HK-2 (cell line): ENCODE results near the gene HAS3.
A peak's percentile ranks its signal among the peaks of the same experiment; 100 is the strongest.
"Not testable (repeated sequence)": the region's sequence is repeated elsewhere in the genome, so short reads cannot be mapped to it uniquely, and the experiment has no call there.

Source experiments
- DNase-seq: peaks from one replicate; pipeline ENCODE4 v3.0.0-alpha.2; 2018; ENCODE audit not compliant: unreplicated experiment

The HAS3 gene, protein sequence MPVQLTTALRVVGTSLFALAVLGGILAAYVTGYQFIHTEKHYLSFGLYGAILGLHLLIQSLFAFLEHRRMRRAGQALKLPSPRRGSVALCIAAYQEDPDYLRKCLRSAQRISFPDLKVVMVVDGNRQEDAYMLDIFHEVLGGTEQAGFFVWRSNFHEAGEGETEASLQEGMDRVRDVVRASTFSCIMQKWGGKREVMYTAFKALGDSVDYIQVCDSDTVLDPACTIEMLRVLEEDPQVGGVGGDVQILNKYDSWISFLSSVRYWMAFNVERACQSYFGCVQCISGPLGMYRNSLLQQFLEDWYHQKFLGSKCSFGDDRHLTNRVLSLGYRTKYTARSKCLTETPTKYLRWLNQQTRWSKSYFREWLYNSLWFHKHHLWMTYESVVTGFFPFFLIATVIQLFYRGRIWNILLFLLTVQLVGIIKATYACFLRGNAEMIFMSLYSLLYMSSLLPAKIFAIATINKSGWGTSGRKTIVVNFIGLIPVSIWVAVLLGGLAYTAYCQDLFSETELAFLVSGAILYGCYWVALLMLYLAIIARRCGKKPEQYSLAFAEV

DNA sequence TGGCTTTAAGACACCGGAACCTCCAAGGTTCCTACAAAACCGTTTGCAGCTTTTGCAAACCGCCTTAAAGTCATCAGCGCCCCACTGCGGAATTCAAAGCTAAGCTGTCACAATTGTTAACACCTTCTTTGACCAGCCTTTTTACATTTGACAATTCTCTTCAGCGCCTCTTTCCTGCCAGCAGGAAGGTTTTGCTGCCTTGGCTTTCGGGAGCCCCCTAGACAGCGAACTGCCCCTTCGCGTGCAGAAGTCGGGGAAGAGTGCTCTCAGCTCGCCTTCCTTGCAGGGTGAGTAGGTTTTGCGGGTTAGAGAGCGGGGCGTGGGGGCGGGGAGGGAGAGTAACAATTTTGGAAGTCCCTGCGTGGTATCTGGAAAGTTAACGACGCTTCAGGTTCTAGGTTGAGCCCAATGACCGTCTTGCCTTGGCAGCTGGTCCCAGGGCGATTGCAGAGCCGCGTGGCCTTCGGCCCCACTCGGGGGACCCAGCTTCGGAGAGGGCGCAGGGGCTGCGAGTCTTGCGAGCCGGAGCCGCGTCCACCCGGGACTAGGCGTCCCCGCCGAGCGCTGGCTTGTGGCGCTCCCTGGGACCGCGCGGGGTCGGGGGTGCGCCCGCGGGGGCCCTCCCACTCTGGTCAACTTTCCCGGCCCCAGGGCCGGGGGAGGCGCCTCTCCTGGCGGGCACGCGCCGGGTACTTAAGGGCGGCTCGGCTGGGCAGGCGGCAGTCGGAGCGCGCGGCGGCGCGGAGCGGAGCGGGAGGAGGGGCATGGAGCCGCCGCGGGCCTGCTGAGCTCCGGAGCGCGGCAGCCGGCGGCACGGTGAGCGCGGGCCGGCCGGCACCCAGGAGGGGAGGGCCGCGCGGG, at the start of gene HAS3:
Gene HAS3, plus strand, starts transcription at position 153 of the 861 bp plus-strand sequence. CDS start 3,743 bp downstream, outside the sequence.
- DNase-seq, result peak; percentile 80

DNA sequence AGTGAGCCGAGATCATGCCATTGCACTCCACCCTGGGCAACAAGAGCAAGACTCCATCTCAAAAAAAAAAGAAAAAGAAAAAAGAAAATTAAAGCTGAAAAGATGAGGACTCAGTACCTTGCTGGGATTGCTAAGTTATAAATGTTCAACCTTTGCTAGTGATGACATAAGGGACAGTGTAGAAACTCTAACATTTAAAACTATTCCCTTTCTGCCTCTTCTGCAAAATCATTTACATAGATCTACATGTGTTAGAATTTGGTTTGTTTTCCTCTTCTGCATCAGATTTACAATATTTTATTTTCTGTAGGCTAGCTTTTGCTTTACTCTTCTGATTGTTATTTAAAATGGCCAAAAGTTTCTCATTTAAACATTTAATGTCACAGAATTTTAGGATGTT, 49.5 kb upstream of the HAS3 start:
- no peak for DNase-seq

DNA sequence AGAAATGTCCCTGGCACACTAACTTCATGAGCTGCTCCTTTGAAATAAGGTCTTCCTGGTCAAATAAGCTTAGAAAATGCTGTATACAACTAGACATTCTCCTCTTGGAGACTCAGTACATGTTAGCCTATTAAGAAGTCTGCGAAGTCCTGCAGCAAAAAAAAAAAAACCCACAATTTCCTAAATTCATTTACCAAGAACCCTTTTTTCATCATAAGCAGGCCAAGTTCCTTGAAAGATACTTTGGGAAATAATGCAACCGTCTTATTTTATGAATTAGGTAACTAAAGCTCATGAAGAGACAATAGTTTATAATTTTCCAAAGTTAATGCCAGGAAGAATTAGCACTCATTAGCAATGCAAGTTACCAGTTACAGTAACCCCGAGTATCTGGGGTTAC, 49.0 kb upstream of the HAS3 start:
- DNase-seq, result no peak

DNA sequence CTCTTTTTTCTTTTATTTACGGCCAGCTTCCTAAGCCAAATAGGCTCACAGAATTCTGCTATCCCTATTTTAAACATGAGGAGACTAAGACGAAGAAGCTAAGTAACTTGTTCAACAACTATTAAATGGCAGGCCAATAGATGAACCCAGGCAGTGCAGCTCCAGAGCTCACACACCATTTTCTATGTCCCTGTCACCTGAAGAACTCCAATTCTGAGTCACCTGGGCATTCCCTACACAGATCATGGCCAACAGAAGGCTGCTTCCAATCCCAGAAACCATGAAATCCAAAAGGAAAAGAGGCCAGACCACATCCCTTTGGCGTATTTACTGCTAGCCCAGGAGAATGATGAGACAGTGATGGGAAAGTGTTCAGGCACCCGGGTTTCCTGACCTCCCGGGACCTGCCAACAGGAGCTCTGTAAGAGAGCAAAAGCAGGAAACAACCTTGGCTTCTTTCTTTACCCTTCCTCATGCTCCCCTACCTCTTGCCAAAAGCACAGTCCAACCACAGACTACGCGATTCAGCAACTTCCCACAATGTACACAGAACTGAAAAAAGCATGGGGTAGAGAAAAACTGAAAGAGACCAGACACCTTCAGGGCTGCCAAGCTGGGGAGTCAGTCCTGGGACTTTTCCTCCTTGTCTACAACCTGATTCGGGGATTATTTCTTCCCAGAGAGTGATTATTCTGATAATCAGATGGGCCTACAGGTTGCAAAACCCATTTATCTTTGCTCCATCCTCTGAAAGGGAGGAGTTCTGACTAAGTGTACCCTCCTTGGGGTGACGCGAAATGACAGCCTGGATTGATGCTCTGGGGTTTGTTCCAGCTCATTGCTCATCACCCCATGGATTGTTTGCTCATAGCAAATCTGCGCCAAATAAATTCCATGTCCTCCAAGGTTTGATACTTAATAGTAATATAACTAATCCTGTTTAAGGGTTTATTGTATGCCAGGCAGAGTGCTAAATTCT, 47.8 kb upstream of the HAS3 start:
- peak; percentile 76 for DNase-seq

DNA sequence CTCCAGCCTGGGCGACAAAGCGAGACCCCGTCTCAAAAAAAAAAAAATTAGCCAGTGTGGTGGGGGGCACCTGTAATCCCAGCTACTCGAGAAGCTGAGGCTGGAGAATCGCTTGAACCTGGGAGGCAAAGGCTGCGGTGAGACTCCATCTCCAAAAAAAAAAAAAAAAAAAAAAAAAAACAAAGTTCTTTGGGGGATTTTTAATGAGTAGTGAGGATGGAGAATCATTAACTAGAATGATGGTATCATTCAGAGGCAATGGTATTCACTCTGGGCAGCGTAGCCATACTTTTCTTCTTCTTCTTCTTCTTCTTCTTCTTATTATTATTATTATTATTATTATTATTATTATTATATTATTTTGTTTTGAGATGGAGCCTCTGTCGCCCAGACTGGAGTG, 42.0 kb upstream of the HAS3 start:
- DNase-seq, result not testable (repeated sequence)

DNA sequence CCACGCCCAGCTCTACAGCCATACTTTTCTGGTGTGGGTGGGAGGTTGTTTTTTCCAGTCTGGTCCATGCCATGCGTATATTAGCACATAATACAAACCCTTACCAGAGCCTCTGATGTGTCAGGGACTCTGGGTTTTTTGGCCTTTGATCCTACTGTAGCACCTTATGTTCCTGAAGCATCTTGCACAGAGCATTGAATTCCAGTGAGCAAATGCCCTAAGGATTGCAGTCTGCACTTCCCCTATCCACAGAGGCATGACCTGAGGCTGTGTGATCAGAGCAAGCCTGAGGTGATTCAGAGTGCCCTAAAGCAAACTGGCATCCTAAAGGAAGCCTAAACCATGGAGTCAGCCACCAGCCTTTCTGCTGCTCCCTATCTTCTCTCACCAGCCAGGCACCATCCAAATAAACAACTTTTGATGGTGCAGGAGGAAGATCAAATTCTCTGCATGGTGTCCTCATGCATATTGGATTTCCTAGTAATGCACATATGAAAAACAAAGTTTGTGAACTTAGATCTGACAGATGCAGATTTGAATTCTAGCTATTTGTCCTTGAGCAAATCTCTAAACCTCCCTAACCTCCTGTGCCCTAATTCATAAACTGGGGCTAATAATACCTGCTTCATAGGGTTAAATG, 41.2 kb upstream of the HAS3 start:
- no peak for DNase-seq

DNA sequence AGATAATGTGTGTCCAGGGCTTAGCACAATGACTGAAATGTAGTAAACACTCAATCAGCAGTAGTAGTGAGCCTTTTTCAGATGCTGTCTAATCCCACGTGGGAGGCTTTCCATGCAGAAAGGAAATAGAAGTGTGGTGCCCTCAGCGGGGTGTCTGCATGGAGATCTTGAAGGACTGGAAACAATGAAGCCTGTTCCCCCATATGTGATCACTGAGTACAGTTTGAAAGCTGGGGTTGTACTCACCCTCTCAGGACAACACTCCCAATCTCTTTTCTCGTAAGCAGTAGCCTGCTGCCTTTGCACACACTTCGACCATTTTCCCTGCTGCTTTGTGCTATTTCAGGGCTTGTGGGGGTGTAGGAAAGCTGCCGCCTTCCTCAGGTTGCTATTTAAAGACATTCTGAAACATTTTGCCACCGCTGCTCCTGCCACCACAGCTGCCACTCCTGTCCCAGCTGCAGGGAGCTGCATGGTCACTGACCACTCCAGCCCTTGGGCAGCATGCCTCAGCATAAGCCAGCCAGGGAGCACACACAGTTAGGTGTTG, 40.6 kb upstream of the HAS3 start:
- DNase-seq, result no peak

DNA sequence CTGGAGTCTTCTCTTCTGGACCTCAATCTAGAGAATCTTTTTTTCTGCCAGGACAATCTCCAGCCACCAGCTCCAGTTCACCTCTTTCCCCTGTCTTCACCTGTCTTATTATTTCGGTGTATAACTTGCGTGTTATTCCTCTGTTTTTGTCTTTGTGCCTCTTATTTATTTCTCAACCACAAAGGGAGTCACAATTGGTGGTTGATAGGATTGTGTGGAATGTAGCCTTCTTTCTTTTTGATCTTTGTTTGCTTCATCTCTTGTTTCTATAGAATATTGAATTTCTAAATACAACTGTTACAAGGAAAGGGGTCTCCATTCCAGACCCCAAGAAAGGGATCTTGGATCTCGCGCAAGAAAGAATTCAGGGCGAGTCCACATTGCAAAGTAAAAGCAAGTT, 35.9 kb upstream of the HAS3 start:
- DNase-seq, result no peak

DNA sequence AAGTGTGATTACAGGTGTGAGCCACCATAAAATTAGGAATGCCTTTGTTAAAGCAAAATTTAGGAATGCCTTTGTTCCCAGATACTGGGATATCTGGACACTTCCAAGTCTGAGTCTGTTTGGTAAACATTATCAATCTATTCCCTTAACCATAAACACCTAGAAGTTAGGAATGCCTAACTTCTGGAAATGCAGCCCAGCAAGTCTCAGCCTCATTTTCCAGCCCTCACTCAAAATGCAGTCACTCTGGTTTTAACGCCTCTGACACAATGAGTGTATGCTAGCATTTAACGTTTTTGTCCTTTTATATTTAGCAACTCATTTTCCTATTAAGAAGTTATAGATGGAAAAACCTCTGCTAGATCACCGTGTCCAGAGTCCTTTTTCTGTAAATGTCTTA, 34.4 kb upstream of the HAS3 start:
- no peak for DNase-seq

DNA sequence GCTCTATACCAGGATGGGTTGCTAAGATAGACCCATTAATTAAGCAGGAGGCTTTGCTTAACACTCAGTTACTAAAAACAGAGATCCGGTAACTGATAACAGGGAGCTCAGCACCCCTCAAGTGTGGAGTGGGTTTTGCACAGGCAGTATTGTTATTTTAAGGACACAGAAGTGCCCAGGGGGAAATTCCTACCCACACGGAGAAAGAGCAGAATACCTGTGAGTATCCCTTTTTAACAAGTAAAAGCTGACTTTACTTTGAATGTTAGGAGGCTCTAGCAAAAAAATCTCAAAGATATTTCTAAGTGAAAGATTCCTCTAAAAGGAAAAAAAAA, 32.8 kb upstream of the HAS3 start:
- no peak for DNase-seq

DNA sequence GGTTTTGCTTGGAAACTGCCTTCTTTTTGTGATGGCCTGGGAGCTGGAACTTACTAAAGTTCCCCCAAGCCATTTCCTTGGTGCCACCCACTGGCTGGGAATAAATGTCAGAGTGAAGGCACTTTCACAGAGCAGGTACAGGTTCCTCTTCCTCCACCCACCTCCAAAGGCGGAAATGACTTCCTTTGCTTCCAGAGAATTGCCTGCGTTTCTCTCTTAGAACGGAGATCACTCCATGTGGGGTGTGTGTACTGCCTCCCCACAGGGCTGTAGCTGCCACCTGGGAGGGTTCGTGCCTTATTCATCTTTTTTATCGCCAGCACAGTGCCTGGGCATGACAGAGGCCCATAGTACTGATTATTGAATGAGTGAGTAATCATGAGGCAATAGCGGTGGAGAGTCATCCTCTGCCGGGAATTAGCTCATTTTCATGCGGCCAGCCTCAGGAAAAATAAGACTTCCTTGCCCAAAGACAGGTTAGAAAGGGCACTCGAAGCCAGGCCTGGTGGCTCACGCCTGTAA, 32.2 kb upstream of the HAS3 start:
- peak; percentile 89 for DNase-seq

DNA sequence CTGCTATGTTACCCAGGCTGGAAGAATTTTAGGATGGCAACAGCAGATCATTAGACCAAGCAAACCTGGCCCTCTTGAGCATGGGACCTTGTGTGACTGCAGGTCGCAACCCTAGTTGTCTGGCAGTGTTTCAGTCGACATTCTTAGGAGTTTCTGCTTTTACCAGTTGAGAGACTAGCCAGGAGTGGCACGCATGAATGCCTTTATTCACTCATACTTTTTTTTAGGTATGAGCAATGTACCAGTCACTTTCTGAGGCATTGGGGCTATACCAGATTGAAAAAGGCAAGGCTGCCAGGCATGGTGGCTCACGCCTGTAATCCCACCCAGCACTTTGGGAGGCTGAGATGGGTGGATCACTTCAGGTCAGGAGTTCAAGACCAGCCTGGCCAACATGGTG, 28.2 kb upstream of the HAS3 start:
- peak; percentile 63 for DNase-seq

DNA sequence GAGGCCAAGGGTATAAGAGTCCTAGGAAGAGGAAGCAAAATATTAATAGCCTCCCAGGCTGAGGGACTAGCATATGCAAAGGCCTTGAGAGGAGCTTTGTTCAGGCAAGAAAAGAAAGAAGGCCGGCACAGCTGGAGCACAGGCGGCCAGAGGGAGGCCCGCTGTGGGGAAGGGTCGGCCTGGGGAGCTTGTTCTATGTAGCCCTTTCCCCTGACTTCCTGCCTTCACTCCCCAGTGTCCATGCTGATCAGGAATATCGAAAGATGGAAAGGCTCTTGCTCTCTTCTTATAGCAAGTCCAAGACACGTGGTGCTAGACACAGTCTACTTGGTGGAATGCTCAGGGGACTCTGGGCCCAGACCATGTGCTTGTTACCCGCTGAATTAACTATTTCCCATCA, 27.4 kb upstream of the HAS3 start:
- DNase-seq, result no peak

DNA sequence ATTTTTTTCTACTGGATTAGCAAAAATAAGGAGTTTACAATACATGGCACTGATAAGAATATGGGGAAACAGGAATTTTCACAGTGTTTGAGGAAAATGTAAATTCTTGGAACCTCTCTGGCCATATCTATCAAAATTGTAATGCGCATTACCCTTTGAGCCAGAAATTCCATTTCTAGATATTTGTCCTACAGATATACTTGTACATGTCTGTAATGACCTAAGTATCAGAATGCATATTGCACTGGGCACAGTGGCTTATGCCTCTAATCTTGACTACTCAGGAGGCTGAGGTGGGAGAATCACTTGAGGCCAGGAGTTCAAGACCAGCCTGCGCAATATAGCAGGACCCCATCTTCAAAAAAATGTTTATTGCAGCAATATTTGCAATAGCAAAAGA, 25.8 kb upstream of the HAS3 start:
- no peak for DNase-seq

DNA sequence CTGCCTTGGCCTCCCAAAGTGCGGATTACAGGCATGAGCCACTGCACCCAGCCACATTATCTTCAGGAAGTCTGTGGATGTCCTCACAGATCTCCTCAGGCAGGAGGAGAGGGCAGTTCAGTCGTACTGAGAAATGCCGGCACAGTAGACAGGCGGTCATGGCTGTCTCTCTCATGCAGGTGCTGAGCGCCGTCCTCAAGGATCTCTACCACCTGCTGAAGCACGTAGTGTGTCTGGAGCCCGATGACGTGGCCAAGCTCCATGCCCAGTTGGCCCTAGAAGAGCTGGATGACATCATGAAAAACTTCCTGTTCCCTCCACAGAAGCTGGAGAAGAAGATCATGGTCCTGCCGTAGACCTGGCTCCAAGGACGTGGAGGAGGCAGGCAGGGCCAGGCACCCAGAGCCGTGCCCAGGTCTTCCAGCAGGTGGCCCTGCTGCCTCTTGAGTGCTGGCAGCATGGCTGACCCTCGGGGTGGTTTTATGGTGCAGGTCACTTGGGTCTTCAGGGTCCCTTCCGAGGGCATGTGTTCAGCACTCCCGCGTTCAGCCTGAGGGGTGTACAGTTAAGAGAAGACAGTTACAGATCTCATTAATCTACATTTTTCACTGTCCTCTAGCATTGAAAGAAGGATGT, 22.0 kb upstream of the HAS3 start:
- no peak for DNase-seq

DNA sequence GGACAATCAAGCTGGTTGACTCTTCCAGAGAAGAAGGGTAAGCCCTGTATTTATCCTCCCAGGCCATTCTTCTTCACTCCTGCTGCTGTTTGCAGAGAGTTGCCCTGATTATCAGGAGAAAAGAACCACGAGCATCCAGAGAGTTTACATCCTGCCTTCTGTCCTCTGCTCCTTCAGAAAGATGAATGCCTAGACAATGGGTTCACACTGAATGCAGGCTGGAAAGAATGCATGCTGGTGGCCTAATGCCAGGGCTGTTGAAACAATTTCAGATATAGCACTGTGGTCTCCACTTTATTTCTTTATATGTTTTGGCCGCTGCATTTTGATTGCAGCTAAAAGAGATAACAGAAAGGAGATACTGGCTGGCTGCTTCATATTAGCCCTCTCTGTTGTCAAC, 21.2 kb upstream of the HAS3 start:
- no peak for DNase-seq

DNA sequence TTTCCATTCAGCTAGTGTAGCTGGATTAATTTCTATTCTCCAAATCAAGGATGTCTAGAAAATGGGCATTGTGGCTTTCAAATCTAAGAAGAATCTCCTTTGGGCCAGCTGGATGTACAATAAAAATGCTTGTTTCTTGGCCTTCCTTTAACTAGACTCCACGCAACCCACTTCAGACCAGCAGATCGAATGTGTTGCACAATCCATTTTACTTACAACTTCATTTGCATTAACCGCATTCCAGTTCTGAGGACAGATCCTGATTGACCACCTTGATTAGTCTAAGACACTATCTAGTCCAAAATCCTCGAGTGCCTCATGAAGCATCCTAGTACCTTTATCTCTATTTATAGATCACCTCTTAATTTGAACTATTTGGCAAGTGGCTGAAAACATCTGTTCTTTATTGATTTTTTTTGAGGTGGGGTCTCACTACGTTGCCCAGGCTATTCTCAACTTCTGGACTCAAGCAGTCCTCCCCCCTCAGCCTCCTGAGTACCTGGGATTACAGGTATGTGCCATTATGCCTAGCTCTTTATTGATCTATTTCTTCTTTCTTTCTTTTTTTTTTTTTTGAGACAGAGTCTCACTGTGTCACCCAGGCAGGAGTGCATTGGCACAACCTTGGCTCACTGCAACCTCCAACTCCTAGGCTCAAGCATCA, 20.3 kb upstream of the HAS3 start:
- DNase-seq, result no peak

DNA sequence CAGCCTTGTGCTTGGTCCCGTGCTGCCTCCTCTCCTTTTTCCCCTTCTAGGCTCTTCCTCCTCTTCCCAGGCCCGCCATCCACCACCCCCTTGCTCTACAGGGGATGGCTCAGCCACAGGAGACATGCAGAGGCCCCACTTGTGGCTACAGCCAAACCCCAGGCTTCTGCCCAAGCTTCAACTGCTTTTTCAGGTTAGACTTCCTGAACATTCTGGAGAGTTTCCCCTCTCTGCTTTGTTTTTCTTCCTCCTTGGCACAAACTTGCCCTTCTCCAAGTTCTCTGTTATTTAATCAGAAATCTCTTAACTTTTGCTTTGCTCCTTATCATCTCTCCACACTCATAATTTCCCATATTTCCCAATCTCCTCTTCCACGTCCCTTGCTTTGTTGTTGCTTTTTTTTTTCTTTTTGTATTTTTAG, 18.3 kb upstream of the HAS3 start:
- no peak for DNase-seq

DNA sequence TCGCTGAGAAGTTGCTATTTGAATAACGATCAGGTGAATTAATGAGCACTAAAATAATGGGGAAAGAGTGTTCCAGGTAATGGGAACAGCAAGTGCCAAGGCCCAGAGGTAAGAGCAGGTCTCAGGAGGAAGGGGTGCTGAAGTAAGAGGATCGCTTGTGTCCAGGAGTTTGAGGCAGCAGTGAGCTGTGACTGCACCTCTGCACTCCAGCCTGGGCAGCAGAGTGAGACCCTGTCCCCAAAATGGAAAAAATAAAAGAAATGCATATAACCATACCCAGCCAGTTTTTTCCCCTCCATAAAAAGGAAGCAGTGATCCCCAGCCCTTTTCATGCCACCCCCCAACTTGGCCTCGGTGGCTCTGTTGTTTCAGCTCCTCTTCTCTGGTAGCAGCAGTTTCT, 16.8 kb upstream of the HAS3 start:
- DNase-seq, result no peak
